ENCODE results near the gene CST11.

CST11 gene

GRCh38 chr20:23413862-23414422 is 38.7 kb downstream of the CST11 start:
- no peak overlapping the region for H3K4me3 ChIP-seq (ENCODE audit: low read depth, low read length, poor library complexity, severe bottlenecking)
- H3K27ac ChIP-seq (ENCODE audit: low read depth, low read length, poor library complexity, severe bottlenecking), result no peak overlapping the region
- peaks cover 96% of the 10 kb centered on the region for H3K79me2 ChIP-seq (ENCODE audit: insufficient read depth, low read length)
- peaks cover 25% of the 10 kb centered on the region for H3K4me1 ChIP-seq (ENCODE audit: insufficient read depth, low read length, severe bottlenecking)
- peaks cover 6% of the 10 kb centered on the region; the same call in 1 of the 2 replicates for H3K36me3 ChIP-seq (ENCODE audit: insufficient read depth, low read length)
- H3K27me3 ChIP-seq (ENCODE audit: insufficient read depth, low read length), result no peaks in the 10 kb centered on the region
- H4K20me1 ChIP-seq (ENCODE audit: insufficient read depth, low read length), result no peaks in the 10 kb centered on the region
- TF ChIP-seq CTCF (IDR thresholded peaks at IDR 0.05; ENCODE audit: low read length) (no peak), EZH2 (IDR thresholded peaks at IDR 0.05; ENCODE audit: borderline replicate concordance, low read length) (no peak)
- no peaks in the 10 kb centered on the region for H3F3A ChIP-seq (ENCODE audit: insufficient read depth, low read length)
- no peak overlapping the region for H2AFZ ChIP-seq (ENCODE audit: low read length)
- H3K4me2 ChIP-seq (ENCODE audit: low read length), result no peak overlapping the region
- no peaks in the 10 kb centered on the region for H3K9me2 ChIP-seq (ENCODE audit: low read depth, low read length)
- no peak overlapping the region for H3K9ac ChIP-seq (ENCODE audit: low read length)
- no peaks in the 10 kb centered on the region for H3K9me3 ChIP-seq (ENCODE audit: low read length)

- Histone ChIP-seq H3K9ac (ENCODE audit: low read length) (no peak overlapping the region), H3K27ac (ENCODE audit: low read depth, low read length, poor library complexity, severe bottlenecking) (no peak overlapping the region), H3K36me3 (ENCODE audit: insufficient read depth, low read length) (peaks cover 10% of the 10 kb centered on the region; the same call in 1 of the 2 replicates), H3K4me2 (ENCODE audit: low read length) (no peak overlapping the region), H2AFZ (ENCODE audit: low read length) (no peak overlapping the region), H3F3A (ENCODE audit: insufficient read depth, low read length) (no peaks in the 10 kb centered on the region), H3K27me3 (ENCODE audit: insufficient read depth, low read length) (no peaks in the 10 kb centered on the region), H3K79me2 (ENCODE audit: insufficient read depth, low read length) (peaks cover 100% of the 10 kb centered on the region), H3K4me1 (ENCODE audit: insufficient read depth, low read length, severe bottlenecking) (peaks cover 17% of the 10 kb centered on the region), H3K9me3 (ENCODE audit: low read length) (no peaks in the 10 kb centered on the region), H3K4me3 (ENCODE audit: low read depth, low read length, poor library complexity, severe bottlenecking) (no peak overlapping the region), H3K9me2 (ENCODE audit: low read depth, low read length) (no peaks in the 10 kb centered on the region), H4K20me1 (ENCODE audit: insufficient read depth, low read length) (no peaks in the 10 kb centered on the region)
- no peak for TF ChIP-seq EZH2 (IDR thresholded peaks at IDR 0.05; ENCODE audit: borderline replicate concordance, low read length)
- no peak for TF ChIP-seq CTCF (IDR thresholded peaks at IDR 0.05; ENCODE audit: low read length)
Observed at GRCh38 chr20:23412026-23412425, 40.6 kb downstream of the CST11 start.

- Histone ChIP-seq H3K79me2 (ENCODE audit: insufficient read depth, low read length) (peaks cover 99% of the 10 kb centered on the region), H3K9me2 (ENCODE audit: low read depth, low read length) (no peaks in the 10 kb centered on the region), H2AFZ (ENCODE audit: low read length) (no peak overlapping the region), H3K27ac (ENCODE audit: low read depth, low read length, poor library complexity, severe bottlenecking) (no peak overlapping the region), H3K4me1 (ENCODE audit: insufficient read depth, low read length, severe bottlenecking) (peaks cover 17% of the 10 kb centered on the region), H3K27me3 (ENCODE audit: insufficient read depth, low read length) (no peaks in the 10 kb centered on the region), H3K36me3 (ENCODE audit: insufficient read depth, low read length) (peaks cover 10% of the 10 kb centered on the region; the same call in 1 of the 2 replicates), H3K4me2 (ENCODE audit: low read length) (no peak overlapping the region), H3K9me3 (ENCODE audit: low read length) (no peaks in the 10 kb centered on the region), H3K4me3 (ENCODE audit: low read depth, low read length, poor library complexity, severe bottlenecking) (no peak overlapping the region), H3K9ac (ENCODE audit: low read length) (no peak overlapping the region), H4K20me1 (ENCODE audit: insufficient read depth, low read length) (no peaks in the 10 kb centered on the region), H3F3A (ENCODE audit: insufficient read depth, low read length) (no peaks in the 10 kb centered on the region)
- TF ChIP-seq EZH2 (IDR thresholded peaks at IDR 0.05; ENCODE audit: borderline replicate concordance, low read length) (no peak), CTCF (IDR thresholded peaks at IDR 0.05; ENCODE audit: low read length) (no peak)
Observed at GRCh38 chr20:23410916-23411695, 41.6 kb downstream of the CST11 start.

Measured in OCI-LY1 (cell line).